Omental fat pad (tissue), 4 donors: ENCODE measurements around the gene ATP8B4. TPM values are rescaled to one million over a fixed set of nuclear protein-coding genes. Genes with fewer than 3 reads are reported as not detected.

Experiments used
- ATAC-seq: fragments of 150-250 bp; one replicate; pipeline ENCODE4 v1.9.1; 2016; ENCODE audit warnings: mild to moderate bottlenecking, moderate library complexity; ENCODE audit not compliant: low FRiP score
- DNase-seq: peaks from one replicate; pipeline ENCODE4 v3.0.0-alpha.2; 2019; ENCODE audit warnings: low spot score
- CTCF ChIP-seq, 3 donors: fragments of 450-650 bp; IDR thresholded peaks; one replicate each; pipeline ENCODE4 v1.5.1; 2016 to 2017; ENCODE audit warnings: antibody characterized with exemption in 3 of 3, mild to moderate bottlenecking in 3 of 3, moderate library complexity in 2 of 3
- total RNA-seq, 4 donors: library from RNA; depleted of rRNA; stranded (reverse); fragments of >200 nt; gene quantifications; one replicate each; pipeline ENCODE4 v1.1.0, GENCODE V29; 2016

The ATP8B4 gene
- total RNA-seq, 4 donors from 2014 or later = 12.1 to 32.3 (median 16.5) TPM

DNA sequence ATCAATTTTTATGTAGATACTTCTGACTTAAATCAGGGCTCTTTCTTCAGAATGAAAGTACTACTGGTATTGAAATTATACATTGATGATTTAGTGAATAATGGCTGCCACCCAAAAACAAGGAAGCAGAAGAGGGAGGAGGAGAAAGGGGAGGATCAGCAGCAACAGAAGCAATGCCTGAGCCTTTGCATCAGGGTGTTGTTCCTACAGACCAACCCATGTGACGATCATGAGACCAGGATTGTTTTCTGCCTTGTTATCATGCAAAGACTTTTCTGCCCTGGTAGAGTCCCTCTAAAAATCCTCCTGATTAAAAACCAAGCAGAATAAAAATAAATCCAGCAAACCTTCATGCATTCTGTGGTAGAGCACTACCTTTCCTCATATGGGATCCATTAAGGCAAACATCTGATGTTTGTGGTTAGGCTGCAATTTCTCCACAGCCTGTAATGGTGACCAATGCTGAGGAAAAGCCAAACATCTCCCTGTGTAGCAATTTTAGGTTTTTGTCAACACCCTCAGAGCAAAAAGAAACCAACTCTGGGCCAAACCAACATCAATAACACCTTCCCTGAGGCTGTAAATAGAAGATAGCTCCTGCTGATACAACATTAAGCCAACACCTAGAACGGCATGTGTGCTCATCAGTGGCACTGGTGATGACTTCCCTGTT is 191.7 kb downstream of the ATP8B4 start:
- no peak for ATAC-seq
- DNase-seq = no peak
- no peak for TF ChIP-seq CTCF (IDR thresholded peaks at IDR 0.05)

DNA sequence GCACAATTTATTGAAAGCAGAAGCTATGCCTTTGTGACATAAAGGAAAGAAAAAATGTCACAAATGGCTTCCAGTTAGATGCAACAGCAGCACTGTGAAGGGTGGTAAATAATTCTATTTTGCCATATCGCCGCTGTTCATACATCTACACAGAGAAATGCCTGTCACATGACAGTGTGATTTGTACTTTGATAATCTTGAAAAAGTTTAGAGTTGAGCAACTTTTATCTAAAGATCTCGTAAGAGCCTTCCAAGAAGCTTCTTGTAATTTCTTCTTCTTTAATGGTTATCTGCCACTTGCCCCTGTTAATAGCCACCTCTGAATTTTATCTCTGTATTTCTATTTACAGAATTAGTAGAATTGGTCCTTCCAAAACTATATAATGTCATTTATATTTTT is 192.3 kb downstream of the ATP8B4 start:
- DNase-seq (no peak), ATAC-seq (no peak)
- no peak for TF ChIP-seq CTCF (IDR thresholded peaks at IDR 0.05)

GRCh38 chr15:49923671-49924070 is 195.4 kb downstream of the ATP8B4 start:
- no peak for TF ChIP-seq CTCF (IDR thresholded peaks at IDR 0.05)
- ATAC-seq (no peak), DNase-seq (no peak)

GRCh38 chr15:49919034-49919433 is 200.0 kb downstream of the ATP8B4 start:
- DNase-seq = no peak
- no peak for ATAC-seq
- no peak for TF ChIP-seq CTCF (IDR thresholded peaks at IDR 0.05)

DNA sequence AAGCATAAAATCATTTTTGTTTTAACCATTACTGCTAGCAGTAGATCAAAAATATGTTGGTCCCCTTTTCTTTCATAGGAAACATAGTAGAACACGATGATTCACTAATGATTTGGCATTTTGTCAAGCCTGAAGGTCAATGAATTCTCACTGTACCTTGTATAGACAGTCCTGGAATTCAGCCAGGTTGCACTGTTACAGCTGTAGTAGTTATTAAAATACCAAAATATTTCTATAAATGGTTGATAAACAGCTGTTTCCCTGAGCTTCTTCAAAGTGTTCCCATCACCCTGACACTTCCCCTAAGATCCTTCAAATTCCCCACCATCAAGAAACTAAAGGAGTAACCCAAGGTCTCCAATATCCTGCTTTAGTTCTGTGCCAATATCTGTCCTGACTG is 200.9 kb downstream of the ATP8B4 start:
- ATAC-seq (no peak), DNase-seq (no peak)
- no peak for TF ChIP-seq CTCF (IDR thresholded peaks at IDR 0.05)

DNA sequence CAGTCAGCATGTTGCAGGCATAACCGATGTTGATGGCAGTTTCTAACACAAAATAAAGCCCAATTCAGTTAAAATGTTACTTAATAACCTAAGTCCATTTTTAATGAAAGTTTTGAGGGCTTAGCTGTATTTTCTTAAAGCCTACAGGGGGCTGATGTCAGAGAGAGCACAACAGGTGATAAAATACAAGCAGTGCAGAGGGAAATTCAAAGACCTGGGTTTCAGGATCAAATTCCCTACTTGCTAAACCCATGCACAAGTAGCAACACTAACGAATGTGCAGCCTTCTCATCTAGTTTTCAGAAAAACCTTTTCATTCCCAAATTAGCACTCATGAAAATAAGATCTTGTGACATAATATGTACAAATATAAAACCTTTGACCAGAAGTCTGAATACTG is 202.0 kb downstream of the ATP8B4 start:
- TF ChIP-seq CTCF (IDR thresholded peaks at IDR 0.05) = no peak
- ATAC-seq (no peak), DNase-seq (no peak)

DNA sequence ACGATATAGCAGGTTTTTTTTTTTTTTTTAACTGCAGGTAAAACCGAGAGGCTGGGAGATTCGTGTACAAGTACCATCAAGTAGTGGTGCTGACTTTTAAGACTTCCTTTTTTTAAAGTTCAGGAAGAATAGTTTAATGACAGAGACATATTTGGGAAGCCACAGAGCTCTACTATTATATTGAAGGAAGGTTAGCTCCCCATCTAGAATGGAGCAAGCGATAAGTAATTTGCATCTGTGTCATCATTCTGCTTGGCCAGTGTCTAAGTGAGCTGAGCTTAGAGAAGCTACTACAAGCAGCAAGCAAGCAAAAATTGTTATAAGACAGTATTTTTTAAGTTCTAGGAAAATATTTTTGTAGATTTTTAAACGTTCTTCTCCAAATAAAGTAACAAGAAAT is 203.2 kb downstream of the ATP8B4 start:
- no peak for ATAC-seq
- TF ChIP-seq CTCF (IDR thresholded peaks at IDR 0.05) = no peak
- DNase-seq = no peak
